GM04504 (cell line): ENCODE data around the gene TNIP1.

Experiments
- DNase-seq: peaks from one replicate; pipeline ENCODE4 v3.0.0-alpha.2; 2012; ENCODE audit warnings: low read depth

Gene TNIP1

DNA sequence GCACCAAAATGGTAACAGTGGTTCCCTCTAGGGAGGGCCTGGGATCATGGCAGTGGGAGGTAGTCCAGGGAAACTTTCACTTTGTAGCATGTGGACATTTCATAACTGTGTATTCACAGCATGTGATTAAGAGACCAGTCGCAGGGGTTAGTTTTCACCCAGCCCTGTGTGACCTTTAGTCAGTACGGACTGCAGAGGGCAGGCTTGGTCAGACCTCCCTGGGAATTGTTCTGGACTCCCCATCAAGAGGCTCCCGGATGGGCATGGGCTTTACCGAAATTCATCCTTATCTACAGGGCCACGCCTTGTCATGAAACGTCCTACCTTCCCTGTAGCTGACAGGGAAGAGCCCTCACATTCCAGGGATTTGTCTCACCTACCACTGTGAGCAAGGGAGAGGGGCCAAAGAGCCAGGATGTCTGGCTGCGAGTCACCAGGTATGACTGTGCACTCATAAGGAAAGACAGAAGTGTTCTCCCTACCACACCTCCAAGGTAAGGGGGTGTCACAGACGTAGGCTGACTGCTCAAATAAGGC, 40.6 kb downstream of the TNIP1 start:
- no peak for DNase-seq

DNA sequence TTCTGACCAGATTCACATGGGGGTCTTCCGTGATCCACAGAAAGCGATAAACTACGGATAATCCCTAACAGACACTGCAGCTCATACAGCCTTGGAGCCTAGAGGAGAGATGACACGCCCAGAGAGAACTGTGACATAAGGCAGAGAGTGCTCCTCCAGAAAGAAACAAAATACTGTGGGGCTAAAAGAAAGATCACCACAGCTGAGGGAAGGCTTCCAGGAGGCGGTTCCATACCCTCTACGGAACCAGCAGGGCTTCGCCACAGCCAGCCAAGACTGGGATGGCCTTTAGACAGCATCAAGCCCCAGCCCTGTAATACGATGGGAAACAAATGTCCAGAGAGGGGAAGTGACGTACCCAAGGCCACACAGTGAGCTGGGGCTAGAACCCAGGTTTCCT, 41.2 kb downstream of the TNIP1 start:
- DNase-seq = no peak

DNA sequence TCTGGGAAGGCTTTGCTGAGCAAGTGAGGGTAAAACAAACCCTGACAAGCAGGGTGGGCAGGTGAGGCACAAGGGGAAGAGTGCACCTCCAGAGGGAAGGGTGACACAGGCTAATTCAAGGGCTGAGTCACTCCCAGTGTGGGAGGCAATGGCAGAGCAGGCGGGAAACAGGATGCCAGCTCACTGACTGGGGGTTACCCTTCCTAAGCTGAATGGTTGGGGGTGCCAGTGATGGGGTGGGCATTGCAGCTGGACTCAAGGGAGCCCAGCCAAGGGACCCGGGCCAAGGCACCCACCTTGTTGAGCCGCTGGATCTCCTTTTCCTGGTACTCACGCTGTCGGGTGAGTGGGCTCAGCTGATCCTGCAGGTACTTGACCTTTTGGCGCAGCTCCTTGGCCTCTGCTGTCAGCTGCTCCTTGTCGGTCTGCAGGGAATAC, 42.0 kb downstream of the TNIP1 start:
- DNase-seq = no peak

DNA sequence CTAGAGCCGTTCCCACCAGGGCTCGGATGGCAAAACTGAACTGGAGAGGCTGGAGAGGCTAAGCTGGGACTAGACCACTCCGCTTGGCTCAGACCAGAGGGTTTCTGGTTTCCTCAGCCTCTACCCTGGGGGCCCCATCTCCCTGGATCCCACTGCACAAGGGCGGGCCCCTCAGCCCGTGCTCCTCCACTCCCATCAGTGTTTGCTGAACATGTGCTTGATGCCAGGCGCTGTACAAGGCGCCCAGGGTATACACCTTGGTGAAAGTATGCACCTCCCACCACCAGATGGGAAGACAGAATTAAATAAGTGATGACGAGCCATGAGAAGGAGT, 42.5 kb downstream of the TNIP1 start:
- DNase-seq = no peak

DNA sequence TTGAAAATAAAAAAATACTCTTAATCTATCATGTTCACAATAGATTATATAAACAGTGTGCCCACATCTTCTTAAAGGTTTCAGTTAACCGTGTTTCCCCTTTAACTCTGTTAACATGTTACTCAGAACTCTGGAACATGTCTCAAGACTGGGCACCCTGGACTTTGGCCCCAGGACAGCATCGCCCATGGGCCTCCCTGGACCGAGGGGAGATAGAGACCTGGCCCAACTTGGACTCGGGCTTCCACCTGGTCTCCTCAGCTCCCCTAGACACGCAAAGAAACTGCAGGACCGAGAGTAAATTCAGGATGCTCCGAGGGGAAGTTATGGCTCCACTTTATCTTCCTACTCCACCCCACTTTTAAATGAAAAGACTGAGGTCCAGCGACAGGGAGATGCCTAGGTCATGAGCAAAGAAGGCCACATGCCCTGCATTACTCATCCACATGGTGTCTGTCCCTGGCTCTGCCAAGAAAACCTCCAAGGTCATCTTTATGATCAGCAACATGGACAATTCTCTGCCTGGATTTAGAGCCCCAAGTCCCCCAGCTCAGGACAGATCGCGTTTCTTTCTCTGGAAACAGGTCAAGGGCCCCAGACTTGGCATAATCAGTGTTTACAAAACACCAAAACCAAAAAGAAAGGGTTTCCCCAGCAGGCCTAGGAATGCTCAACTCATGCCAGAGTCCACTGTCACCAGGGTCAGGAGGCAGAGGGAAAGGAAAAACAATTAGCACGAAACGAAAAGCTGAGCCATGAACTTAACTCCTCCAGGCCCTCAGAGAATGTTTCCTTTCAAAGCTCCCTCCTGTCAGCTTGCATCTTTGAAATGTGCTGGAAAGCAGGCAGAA, 43.0 kb downstream of the TNIP1 start:
- peak; percentile 61 for DNase-seq

DNA sequence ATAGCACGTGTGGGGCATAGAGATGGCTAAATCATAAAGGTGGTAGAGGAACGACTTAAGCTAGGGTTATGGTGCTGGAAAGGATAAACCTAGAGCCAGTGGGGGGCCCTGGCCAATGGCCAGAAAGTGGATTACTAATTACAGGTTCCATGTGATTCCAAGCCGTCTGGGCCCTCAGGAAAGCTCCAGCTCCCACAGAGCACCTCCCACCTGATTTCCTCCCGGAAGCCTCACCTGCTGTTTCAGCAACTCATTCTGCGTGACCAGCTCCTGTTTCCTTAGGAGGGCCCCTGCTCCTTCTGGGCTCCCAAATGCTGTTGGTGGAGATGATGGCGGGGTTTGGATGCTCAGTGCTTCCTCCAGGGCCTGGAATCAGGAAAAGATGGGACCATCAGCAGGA, 44.3 kb downstream of the TNIP1 start:
- DNase-seq = no peak

DNA sequence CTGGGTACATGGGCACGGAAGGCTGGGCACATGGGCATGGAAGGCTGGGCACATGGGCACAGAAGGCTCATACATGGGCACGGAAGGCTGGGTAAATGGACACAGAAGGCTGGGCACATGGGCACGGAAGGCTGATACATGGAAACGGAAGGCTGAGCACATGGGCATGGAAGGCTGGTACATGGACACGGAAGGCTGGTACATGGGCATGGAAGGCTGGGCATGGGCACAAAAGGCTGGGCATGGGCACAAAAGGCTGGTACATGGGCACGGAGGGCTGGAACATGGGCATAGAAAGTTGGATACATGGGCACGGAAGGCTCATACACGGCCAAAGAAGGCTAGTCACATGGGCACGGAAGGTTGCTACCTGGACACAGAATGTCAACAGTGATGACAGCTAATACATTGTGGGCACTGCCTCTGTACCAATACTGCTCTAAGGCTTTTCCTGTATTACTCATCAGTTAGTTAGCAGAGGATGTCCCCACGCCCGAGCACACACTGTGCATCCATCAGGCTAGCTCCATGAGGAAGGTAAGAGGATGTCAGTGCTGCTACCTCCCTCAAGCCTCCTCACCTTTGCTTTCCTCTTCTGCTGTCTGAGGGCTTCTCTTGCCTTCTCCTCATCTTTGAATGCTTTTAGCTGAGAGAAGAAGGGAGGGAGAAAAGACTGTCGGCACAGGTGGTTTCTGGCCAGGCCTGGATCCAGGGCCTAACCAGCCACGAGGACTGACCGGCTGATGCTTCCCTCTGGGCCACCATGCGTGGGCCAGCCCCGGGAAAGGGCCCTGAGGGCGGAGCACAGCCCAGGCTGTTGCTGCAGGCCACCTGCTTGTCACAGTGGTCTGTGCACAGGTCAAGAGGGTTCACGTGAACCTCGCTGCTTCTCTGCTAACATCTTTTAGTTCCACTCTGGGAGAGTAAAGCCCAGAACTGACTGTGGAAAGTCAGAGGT, 46.1 kb downstream of the TNIP1 start:
- DNase-seq = no peak

DNA sequence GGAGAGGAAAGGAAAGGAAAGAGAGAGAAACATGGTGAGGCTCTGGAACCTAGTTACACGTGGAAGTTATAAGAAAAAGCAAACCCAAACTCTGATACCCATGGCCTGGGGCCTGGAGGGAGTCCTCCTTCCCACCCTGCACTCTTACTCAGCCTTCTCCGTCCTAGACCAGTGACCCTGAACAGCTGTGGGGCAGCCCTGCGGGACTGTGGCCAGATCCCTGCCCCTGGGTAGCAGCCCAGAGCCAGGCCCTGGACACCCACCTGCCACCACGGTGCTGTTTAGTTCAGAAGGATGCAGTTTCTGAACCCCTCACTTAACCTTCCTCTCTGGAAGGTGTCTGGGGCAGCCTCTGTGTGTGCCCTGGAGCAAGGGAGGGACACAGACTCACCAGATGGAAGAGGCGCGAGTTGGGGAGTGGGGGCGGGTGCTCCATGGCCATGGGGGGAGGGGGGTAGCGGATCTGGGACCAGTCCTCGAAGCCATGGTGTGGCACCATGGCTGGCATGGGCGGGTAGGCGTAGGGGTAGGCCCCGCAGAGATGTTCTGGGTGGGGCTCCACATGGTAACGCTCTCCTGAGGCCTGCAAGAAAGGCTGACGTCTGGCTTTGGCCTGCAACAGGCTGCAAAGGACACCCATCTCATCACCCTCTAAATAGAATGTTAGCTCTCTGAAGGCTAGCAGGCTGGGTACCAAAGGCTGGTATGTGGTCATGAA, 47.5 kb downstream of the TNIP1 start:
- DNase-seq = no peak

DNA sequence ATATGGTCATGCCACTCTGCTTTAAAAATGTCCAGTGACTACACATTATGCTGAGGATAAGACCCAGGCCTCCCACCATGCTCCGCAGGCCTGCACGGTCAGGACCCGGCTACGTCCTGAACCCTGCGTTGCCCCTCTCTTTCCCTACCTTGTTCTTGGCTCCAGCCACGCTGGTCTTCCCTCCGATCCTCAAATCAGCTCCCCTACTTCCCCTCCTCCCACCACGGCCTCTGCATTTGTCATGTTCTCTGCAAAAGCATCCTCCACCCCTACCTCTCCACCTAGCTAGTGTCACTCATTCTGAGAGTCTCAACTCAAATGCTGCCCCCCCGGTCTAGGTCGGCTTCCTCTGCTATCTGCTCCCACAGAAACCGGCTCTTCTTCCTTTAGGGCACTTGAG, 49.3 kb downstream of the TNIP1 start:
- no peak for DNase-seq

DNA sequence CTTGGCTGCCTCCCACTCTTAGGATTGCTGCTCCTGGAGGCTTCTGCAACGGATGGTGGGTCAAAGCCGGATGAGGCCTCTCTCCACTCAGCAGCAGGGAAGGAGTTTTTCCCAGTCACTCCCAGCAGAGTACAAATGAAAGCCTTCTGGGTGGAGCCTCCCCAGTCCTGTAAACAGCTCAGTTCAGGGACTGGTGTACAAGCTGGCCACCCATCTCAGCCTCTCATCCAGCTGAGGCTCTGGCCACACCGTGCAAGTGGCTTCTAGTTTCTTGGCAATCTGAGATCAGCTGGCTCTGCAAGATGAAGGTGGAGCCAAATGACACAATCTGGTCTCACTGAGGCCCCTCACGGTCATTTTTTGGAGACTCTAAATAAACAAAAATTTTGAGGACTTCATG, 50.5 kb downstream of the TNIP1 start:
- no peak for DNase-seq

DNA sequence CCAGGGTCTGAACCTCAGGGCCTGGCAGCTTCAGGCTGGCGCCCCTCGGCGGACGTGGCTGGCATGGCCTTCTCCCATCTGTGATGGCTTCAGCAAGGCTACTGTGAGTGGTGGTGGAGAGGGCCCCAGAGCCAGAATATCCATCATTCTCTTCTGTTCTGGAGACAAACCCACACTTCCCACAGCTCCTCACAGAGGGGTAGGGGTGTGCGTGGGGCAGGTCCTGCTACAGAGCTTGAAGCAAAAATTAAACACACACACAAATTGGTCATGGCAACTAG, 50.8 kb downstream of the TNIP1 start:
- no peak for DNase-seq

DNA sequence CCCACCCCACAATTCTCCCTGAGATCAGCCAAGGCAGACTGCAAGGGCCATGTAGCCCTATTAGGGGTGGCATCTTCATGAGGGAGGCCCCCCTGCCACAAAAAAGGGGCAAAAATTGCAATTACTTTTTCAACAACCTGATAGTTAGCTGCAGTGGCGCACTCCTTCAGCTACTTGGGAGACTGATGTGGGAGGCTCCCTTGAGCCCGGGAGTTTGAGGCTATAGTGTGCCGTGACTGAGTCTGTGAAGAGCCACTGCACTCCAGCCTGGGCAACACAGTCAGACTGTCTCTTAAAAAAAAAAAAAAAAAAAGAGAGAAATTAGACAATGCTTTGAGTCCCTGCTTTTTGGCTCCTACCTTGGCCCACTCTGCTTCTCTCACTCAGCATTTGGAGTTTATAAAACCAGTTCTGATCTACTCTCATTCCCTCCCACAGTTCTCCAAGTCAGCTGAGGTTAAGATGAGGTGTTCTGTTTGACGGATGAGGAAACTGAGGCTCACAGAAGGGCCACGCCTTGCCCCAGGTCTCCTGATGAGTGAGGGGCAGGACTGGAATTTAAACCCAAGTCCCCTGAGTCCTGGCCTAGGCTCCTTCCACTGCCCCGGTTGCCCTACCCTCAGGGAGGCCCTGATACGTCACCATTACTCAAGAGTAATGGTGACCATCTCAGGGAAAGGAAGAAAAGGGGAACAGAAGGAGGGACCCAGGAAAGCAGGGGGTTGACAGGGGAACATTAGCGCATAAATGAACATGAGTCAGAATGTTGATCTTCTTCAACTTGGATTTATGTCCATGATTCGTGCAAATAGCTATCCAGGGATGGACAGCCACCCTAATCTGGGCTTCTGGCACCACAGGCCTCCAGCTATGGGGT, 51.4 kb downstream of the TNIP1 start:
- no peak for DNase-seq

DNA sequence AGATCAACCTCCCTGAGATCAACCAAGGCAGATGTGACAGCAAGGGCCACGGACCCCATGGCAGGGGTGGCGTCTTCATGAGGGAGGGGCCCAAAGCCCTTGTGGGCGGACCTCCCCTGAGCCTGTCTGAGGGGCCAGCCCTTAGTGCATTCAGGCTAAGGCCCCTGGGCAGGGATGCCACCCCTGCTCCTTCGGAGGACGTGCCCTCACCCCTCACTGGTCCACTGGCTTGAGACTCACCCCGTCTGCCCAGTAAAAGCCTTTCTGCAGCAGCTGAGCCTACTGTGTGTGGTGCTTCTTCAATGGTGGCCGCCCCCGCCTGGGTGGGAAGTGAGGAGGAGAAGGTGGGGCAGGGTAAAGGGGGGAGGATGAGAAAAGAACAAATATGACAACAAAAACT, 52.1 kb downstream of the TNIP1 start:
- DNase-seq = no peak

DNA sequence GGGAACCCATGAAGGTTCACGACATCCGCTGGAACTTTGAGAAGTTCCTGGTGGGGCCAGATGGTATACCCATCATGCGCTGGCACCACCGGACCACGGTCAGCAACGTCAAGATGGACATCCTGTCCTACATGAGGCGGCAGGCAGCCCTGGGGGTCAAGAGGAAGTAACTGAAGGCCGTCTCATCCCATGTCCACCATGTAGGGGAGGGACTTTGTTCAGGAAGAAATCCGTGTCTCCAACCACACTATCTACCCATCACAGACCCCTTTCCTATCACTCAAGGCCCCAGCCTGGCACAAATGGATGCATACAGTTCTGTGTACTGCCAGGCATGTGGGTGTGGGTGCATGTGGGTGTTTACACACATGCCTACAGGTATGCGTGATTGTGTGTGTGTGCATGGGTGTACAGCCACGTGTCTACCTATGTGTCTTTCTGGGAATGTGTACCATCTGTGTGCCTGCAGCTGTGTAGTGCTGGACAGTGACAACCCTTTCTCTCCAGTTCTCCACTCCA, 52.8 kb downstream of the TNIP1 start:
- no peak for DNase-seq

DNA sequence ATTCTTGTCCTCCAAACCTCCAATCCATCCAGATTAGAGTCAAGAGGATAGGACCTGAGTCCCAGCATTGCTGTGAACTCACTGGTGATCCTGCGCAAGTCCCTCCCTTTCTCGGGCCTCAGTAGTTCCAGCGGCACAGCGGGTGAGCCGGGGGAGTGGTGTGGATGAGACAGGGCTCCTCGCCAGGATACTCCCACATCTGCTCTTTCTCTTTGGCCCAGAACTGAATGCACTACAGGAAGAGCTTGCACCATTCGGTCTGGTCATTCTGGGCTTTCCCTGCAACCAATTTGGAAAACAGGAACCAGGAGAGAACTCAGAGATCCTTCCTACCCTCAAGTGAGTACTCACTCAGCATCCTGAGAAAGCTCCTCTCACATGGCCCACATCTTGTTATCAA, 54.2 kb downstream of the TNIP1 start:
- DNase-seq = no peak

DNA sequence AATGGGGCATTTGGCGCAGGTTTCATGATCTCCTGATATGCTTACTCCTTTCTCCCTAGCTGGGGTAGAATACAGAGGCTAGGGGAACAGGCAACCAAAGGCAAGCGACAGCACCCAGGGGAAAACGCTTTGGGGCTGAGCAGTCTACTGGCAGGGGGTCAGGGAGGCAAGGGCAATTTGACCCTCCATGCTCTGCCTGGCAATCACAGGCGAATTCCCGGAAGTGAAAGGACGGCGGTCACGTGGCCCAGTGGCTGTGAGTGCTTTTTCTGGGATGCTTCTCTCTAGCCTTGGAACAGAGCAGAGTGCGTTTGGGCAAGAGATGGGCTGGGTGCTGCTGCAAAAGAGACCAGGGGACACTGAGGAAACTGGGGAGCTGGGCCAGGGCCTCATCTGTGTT, 54.7 kb downstream of the TNIP1 start:
- DNase-seq = no peak

DNA sequence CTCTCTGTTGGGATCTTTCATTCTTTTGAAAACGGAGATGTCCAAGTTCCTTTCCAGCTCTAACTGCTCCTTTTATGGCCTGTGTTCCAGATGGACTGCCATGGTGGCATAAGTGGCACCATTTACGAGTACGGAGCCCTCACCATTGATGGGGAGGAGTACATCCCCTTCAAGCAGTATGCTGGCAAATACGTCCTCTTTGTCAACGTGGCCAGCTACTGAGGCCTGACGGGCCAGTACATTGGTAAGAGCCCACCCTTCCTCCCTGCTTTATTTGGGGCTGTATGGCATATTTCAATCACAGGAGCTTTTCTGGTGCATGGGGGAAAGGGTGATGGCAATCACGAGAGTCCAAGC, 55.6 kb downstream of the TNIP1 start:
- no peak for DNase-seq

DNA sequence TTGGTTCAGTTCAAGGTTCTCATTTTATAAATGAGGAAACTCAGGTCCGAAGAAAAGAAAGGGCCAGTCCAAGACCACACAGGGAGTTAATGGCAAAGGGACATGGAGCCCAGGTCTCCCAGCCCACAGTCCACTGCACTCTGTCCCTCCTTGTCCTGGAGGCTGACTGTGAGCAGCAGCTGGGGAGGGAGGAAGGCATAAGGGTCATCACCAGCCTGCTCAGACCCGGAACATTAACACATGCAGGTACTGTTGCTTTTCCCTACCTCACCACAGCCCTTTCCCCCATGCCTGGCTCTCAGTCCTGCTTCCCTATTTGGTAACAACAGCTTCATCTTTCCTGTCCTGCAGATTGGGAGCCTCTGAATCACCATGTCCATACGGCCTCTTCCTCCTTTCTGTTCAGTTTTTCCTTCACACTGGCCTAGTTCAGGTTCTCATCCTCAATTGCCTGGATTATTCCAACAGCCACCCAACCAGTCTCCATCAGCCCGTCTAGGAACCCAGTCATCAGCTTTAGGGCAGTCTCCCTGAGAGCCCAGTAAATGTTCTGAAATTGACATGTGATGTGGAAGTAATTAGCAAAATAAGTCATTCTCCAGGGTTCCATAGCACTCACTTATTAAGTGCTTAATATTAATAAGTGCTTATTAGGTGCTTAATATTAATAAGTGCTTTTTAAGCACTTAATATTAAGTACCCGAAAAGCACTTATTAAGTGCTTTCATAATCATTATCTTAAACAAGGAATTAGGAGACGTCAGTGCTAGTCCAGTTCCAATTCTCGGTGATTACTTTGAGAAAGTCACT, 56.2 kb downstream of the TNIP1 start:
- no peak for DNase-seq

DNA sequence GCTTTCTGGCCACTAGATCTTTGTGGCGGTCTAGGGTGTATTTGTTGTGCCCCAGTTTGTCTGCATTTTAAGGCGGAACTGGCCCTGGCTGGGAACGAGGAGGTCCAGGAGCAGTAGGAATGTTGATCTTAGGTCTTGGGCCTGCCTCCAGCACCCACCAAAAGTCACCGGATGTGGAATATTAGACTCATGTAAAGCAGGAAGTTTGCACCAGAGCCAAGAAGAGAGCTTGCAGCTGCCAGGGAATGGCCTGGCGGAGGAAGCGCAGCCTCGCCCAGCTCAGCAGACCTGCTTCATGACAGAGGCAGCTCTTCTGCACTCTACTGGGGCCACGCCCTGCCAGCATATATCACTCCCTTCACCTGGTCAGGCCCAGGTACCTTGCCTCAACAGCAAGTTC, 57.2 kb downstream of the TNIP1 start:
- no peak for DNase-seq

DNA sequence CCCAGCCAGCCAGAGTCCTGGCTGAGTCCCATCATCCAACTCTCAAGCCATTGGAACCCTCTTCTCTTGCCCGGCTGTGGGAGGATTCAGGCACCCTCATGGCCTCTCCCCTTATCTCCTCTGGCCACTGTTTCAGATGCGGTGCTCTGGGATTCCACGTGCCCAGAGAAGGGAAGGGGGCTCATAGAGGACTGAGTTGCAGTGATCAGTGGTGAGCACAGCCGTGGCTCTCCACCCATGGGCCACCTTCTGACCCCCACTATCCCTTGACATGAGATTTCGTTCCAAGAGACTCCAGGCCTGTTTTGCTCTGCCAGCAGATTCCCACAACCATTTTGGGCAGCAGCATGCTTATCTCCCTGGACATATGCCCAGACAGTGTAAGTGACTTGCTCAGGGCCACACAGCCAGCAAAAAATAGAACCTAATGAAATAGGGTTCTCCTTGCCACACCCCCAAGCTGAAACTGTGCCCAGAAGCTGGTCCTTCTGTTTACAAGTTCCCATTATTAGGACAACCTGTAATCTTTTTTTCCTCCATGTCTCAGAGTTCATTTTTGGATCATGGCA, 57.7 kb downstream of the TNIP1 start:
- DNase-seq = no peak
